Measurements from ENCODE around the gene CBL. TPM values are rescaled to one million over a fixed set of nuclear protein-coding genes. Genes with fewer than 3 reads are reported as not detected.

CBL gene
- total and polyA plus RNA-seq, 2 experiments from 2014 or later = 31.6 to 67.6 TPM

GRCh38 chr11:119248750-119249670 is 42.9 kb downstream of the CBL start:
- Mint-ChIP-seq H3K27me3 (ENCODE audit: insufficient read depth, low read depth, poor library complexity) (peaks cover 2% of the 10 kb centered on the region), H3K27ac (no peak overlapping the region), H3K4me1 (no peaks in the 10 kb centered on the region), H3K4me3 (no peak overlapping the region), H3K9me3 (no peaks in the 10 kb centered on the region), H3K36me3 (ENCODE audit: low read depth) (peaks cover 28% of the 10 kb centered on the region)
- Histone ChIP-seq H3K27me3 (ENCODE audit: insufficient read depth) (no peaks in the 10 kb centered on the region), H3K27ac (ENCODE audit: low read depth) (no peak overlapping the region), H3K4me1 (ENCODE audit: insufficient read depth) (no peaks in the 10 kb centered on the region), H3K79me2 (replicated peaks; ENCODE audit: insufficient read depth) (peaks cover 93% of the 10 kb centered on the region), H3K36me3 (ENCODE audit: insufficient read depth) (no peaks in the 10 kb centered on the region), H4K20me1 (replicated peaks; ENCODE audit: insufficient read depth) (peaks cover 25% of the 10 kb centered on the region), H3K4me2 (no peak overlapping the region), H3F3A (replicated peaks; ENCODE audit: low read depth) (no peaks in the 10 kb centered on the region), H3K9me2 (ENCODE audit: insufficient read depth) (no peaks in the 10 kb centered on the region), H2AFZ (no peak overlapping the region), H3K4me3 (no peak overlapping the region)
- no peak for TF ChIP-seq REST (IDR thresholded peaks at IDR 0.05; ENCODE audit: unreplicated experiment)
- TF ChIP-seq EZH2 (IDR thresholded peaks at IDR 0.05; ENCODE audit: low read depth, unreplicated experiment) = no peak
- TF ChIP-seq ZNF114 (CRISPR knock-in tag; IDR thresholded peaks at IDR 0.05) = no peak
- TF ChIP-seq CREB1 (CRISPR knock-in tag; IDR thresholded peaks at IDR 0.05; ENCODE audit: low read depth) = no peak
- TF ChIP-seq ZNF462 (CRISPR knock-in tag; IDR thresholded peaks at IDR 0.05) = no peak
- TF ChIP-seq ZNF331 (CRISPR knock-in tag; IDR thresholded peaks at IDR 0.05; ENCODE audit: low read depth) = no peak
- no peak for TF ChIP-seq STAT1 (IDR thresholded peaks at IDR 0.05; ENCODE audit: unreplicated experiment)
- no peak for TF ChIP-seq JUNB (IDR thresholded peaks at IDR 0.05; ENCODE audit: unreplicated experiment)
- no peak for TF ChIP-seq EZH2phosphoT487 (IDR thresholded peaks at IDR 0.05; ENCODE audit: unreplicated experiment)
- TF ChIP-seq CTCF (conservative IDR thresholded peaks at IDR 0.05; ENCODE audit: low read depth in 2 of 2) = no peak
- TF ChIP-seq POLR2AphosphoS5 (IDR thresholded peaks at IDR 0.05; ENCODE audit: low read depth) = no peak
- TF ChIP-seq NANOG (IDR thresholded peaks at IDR 0.05; ENCODE audit: borderline replicate concordance) = no peak
- no peak for TF ChIP-seq ETS1 (IDR thresholded peaks at IDR 0.05)
- no peak for DNase-seq (ENCODE audit: low spot score)
- no peak for ATAC-seq

All from GM23338 (cell line).